ELF-1 (cell line): ENCODE measurements around the gene ZNF423.

Experiments
- DNase-seq: peaks from one replicate; pipeline ENCODE4 v3.0.0-alpha.2; 2016; ENCODE audit warnings: low read depth, low spot score

Gene ZNF423

DNA sequence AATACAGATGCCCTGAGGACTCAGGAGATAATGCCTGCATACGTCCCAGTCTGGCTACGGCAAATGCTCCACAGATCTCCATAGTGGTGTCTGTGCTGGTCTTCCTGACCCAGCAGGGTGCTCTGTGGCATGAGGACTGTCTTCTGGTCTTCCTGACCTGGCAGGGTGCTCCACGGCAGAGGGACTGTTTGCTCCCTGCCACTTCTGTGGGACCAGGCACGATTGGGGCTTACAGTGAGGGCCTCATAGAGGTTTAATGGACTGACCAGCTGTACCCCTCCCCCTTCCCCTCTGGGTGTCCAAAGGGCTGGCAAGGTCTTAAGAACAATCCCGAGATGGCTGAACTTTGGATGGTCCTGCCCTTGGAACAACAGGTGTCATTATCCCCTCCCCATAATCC is 359.3 kb downstream of the ZNF423 start:
- DNase-seq: no peak

DNA sequence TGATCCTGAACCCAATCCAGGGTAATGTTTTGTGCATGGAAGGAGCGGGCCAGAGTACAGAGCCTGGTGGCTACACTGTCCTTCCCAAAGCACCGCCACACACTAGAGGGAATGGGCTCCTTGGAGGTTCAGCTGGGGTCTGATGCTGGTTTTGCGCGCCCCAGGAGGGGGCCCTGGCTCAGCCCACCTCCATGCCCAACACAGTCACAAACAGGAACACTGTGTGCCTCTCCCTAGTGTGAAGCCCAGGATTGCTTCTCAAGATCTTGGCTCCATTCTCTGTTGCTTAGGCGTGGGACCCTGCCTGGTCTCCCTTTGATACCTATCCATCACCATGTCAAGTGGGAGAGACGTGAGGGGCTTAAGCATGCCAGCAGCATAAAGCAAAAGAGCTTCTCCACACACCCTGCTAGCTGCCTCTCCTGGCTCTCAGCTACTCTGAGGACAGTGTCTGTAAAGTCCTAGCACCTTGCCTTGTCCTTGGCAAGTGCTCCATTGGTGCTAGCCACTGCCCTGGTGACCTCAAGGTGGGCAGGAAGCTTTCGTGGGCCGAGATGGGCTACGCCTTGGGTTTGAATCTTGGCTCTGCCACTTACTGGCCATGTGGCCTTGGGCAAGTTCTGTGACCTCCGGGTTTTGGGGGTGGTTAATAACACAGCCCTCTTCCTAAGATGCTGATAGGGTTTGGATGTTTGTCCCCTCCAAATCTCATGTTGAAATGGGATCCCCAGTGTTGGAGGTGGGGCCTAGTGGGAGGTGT is 360.1 kb downstream of the ZNF423 start:
- no peak for DNase-seq

GRCh38 chr16:49494891-49495566 is 360.9 kb downstream of the ZNF423 start:
- no peak for DNase-seq

DNA sequence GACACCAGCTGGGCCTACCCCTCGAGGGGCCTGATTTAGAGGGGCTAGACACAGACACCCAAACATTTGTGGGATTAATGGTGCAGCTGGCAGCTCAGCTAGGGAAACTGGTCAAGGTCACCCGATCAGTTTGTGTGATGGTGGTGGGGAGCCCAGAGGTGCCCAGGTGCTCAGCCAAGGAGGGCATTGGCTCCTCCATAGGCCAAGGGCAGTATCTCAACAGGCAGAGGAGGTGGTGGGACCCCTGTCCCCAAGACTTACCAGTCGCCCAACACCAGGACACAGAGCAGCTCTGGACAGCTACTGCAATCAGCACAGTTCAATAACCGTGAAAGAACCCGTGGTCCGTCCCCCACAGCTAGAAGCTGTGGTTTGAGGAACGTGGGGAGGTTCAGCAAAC is 361.4 kb downstream of the ZNF423 start:
- no peak for DNase-seq

DNA sequence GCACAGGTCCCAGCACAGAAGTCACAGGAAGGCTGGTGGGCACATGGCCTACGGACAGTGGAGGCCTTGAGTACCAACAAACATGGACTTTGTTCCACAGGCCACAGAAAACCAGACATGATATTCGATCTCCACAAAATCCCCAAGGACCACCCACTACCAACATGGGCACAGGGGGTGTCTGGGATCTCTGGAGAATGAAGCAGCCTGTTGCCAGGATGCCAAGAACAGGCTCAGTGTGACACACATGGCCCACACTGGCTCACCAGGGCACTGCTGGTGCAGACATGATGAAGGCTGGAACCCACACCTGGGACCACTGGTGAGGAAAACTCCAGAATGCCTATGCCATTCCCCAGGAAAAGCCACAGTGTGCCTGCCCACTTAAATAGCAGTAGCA is 362.1 kb downstream of the ZNF423 start:
- DNase-seq: no peak

DNA sequence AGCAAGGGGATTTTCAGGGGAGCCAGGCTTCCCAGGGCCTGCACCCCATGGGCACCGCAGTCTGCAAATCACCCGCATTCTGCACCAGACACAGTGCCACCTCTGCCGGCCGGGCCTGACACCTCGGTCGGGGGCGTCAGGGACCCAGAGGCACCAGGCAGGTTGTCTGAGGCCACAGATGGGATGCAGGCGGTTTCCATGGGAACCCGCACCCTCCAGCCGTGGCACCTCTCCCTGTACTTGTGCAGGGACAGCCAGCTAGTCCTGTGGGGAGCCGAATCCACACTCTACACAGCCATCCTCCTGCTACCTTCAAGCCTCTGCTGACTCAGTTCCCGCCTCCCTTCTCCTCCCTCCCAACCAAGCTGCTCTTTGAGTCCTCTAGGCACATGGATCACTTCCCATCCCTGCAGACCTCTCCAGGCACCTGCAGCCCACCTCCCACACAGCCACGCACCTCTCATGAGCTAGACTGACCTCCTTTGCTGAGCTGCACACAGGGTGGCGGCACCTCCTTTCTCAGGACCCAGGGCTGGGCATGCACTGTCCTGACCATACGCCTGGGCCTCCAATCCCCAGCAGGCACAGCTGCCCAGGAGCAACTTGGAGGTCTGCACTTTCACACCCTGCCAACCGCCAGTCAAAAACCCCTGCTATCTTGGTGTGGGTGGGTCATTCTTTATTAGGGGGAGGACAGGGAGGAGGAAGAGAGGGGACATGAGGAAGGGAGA is 362.9 kb downstream of the ZNF423 start:
- no peak for DNase-seq

DNA sequence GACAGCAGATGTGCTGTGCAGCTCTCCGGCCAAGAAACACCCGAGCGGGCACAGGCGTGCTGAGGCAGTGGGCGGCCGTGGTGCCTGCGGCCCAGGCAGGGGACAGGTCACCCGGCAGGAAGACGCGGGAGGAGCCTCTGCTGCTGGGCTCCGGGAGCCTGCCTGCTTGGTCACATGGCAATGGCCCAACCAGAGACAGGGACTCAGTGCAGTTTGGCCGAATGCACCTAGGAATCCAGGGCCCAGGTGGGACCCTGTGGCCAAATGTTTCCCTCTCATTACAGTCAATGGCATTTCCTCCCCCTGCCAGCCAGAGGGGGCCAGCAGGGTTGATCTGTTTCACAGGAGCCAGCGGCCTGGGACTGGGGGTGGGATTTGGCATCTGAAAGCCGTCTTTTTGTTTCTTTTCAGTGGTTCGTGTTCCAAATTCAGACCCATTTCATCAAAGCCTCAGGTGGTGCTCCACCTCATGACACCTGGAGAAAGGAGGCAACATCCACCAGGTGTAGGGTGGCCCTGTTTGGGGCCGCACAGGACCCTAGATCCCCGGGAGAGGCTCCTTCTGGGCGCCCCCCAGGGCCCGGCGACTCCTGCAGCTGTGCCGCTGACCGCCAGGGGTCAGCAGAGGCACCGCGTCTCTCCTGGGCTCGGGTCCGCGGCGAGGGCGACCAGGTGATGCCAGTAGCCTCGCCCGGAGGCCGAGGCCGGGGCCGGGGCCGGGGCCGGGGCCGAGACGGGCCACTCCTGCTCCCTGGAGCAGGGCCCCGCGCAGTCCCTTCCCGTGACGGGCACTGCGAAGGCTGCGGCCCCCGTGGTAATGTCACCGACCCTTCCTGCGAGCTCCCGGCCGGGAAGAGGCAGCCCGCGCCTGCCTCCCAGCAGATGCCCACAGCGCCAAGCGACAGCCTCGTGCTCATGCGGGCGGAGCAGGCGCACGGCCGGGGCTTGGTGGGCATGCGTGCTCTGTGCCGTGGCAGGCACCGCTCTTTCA is 363.8 kb downstream of the ZNF423 start:
- DNase-seq: peak; percentile 86

DNA sequence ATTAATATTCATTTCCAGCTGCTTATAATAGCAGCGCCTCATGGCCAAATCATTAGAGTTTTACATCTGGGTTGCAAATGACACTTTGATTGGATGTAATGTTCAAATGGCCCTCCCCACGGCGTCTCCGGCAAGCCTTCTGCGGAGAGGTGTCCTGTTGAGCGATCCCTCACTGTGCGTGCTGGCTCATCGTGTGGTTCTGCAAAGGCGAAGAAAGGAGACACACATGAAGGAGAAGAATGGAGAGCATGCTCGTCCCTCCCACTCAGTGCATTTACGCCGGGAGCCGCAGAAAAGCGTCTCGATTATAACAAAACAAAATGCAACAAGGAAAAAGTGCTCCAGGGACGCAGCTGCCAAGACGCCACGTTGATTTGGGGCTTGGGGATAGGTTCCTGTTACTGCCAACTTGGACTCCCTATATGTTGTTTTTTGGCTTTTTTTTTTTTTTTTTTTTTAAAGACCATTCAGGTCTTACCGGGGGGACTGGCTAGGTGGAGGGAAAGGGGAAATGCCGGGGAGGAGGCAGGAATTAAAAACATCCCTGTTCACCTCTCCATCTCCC is 364.7 kb downstream of the ZNF423 start:
- DNase-seq: no peak

GRCh38 chr16:49490321-49490705 is 365.6 kb downstream of the ZNF423 start:
- no peak for DNase-seq

GRCh38 chr16:49489686-49490320 is 366.1 kb downstream of the ZNF423 start:
- DNase-seq: no peak

DNA sequence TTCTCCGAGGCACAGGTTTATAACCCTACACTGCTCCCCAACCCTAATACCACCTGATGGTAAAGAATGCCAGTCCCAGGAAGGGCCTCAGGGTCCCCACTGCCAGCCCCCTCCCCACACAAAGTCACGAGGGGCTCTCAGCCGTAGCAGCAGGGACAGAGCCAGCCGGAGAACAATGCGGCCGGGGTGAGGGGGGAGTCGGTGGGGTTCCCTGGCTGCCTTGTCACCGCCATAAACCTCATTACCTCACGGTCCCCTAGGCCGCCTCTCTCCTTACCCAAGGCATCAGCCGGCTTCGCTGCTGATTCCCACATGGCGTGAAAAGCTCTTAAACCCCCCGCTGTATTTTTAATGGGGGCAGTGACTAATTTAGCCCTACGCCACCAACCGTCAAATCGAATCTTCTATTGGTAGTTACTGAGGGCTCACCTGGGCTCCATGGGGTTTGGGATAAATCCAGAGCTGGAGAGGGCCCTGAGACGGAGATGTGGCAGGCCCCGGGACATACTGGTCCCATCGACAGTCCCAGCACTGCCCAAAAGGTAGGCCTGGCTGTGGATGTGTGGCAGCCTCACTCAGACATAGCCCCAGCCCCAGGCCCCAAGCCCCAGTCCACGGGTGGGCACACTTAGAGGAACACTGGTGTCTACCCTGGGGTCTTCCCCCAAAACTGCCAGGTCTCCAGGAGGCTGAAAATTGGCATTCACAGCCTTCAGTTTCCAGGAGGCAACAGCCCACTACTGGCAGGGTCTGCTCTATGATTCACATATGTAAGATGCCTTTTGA is 367.0 kb downstream of the ZNF423 start:
- no peak for DNase-seq

- no peak for DNase-seq
Observed at GRCh38 chr16:49488336-49488735, 367.6 kb downstream of the ZNF423 start.

- DNase-seq: no peak
Observed at GRCh38 chr16:49487746-49488145, 368.2 kb downstream of the ZNF423 start.

- no peak for DNase-seq
Observed at GRCh38 chr16:49486400-49486799, 369.5 kb downstream of the ZNF423 start.

DNA sequence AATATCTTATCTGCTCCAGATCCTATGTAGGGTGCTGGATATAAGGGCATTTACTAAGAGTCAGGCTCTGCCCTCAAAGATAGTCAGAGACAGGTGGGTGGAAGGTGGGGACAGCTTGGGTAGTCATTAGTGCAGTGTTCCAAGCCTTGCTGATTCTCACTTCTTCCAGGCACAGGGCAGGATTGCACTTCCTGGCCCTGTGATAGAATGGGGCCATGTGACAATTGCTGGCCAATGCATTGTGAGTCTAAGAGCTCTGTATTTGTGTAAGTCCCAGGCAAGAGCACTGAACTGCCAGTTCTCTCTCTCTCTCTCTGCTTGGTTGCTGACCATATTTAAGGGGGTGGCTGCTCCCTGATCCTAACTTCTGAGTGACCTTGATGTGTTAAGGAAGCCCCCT is 370.2 kb downstream of the ZNF423 start:
- no peak for DNase-seq

GRCh38 chr16:49484936-49485335 is 371.0 kb downstream of the ZNF423 start:
- DNase-seq: no peak

GRCh38 chr16:49484451-49484849 is 371.5 kb downstream of the ZNF423 start:
- DNase-seq: peak; percentile 81

- no peak for DNase-seq
Observed at GRCh38 chr16:49483651-49484450, 372.1 kb downstream of the ZNF423 start.

DNA sequence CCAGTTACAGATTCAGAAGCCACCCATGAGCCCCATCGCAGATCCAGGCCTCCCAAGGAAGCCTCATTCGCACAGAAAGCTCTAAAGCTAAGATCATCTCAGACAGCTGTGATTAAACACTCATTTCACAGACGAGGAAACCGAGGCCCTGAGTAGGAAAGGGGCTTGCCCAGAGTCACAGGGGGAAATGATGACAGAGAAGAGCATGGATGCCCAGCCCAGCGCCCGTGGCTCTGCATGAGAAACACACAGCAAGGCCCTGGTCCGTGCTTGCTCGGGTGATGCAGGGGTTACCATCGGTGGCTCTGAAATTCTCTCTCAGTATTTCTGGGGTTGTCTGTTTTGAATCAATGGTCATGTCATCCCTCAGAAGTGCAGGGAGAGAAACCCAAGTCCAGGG is 372.7 kb downstream of the ZNF423 start:
- DNase-seq: no peak
